GM19324 (cell line): ENCODE data around the gene SHOC1.
"Not testable (repeated sequence)": the region's sequence is repeated elsewhere in the genome, so short reads cannot be mapped to it uniquely, and the experiment has no call there.

Experiments used
- ATAC-seq: cut with Tn5 transposase; IDR thresholded peaks from one replicate; pipeline ENCODE4 v1.9.1; 2021; ENCODE audit warnings: mild to moderate bottlenecking, moderate library complexity; ENCODE audit not compliant: unreplicated experiment, low FRiP score

The SHOC1 gene

GRCh38 chr9:111805830-111806241 lies 11.1 kb upstream of the SHOC1 start:
- no peak for ATAC-seq

- ATAC-seq = no peak
These were observed 10.5 kb upstream of the SHOC1 start for GRCh38 chr9:111805262-111805661.

- no peak for ATAC-seq
These were observed 9.9 kb upstream of the SHOC1 start for GRCh38 chr9:111804636-111805035.

GRCh38 chr9:111803924-111804323 lies 9.2 kb upstream of the SHOC1 start:
- no peak for ATAC-seq

- ATAC-seq = no peak
These were observed 5.3 kb upstream of the SHOC1 start for GRCh38 chr9:111799915-111800526.

GRCh38 chr9:111799506-111799905 lies 4.8 kb upstream of the SHOC1 start:
- ATAC-seq = no peak

- ATAC-seq = no peak
These were observed 4.0 kb upstream of the SHOC1 start for GRCh38 chr9:111798786-111799185.

- ATAC-seq = no peak
These were observed 761 bp upstream of the SHOC1 start for GRCh38 chr9:111795557-111795839.

- not testable (repeated sequence) for ATAC-seq
These were observed 2.9 kb downstream of the SHOC1 start for GRCh38 chr9:111791821-111792220.

GRCh38 chr9:111789881-111790280 lies 4.9 kb downstream of the SHOC1 start:
- no peak for ATAC-seq

GRCh38 chr9:111783857-111784256 lies 10.9 kb downstream of the SHOC1 start:
- no peak for ATAC-seq

GRCh38 chr9:111783424-111783823 lies 11.3 kb downstream of the SHOC1 start:
- no peak for ATAC-seq

GRCh38 chr9:111766066-111766465 lies 28.7 kb downstream of the SHOC1 start:
- ATAC-seq = no peak

- no peak for ATAC-seq
These were observed 32.2 kb downstream of the SHOC1 start for GRCh38 chr9:111762556-111762955.

- ATAC-seq = no peak
These were observed 34.7 kb downstream of the SHOC1 start for GRCh38 chr9:111759762-111760639.

- no peak for ATAC-seq
These were observed 39.9 kb downstream of the SHOC1 start for GRCh38 chr9:111754800-111755199.

GRCh38 chr9:111752455-111752854 lies 42.3 kb downstream of the SHOC1 start:
- ATAC-seq = no peak
